H9 (cell line): ENCODE measurements around the gene WFDC1. TPM values are rescaled to one million over a fixed set of nuclear protein-coding genes. Genes with fewer than 3 reads are reported as not detected.

Experiments
- DNase-seq: peaks from one replicate; pipeline ENCODE4 v3.0.0-alpha.2; 2017
- H2AFZ ChIP-seq: one replicate; pipeline ENCODE4 v1.6.1; 2013; ENCODE audit warnings: mild to moderate bottlenecking, low read length, control low read depth, moderate library complexity
- H2AK5ac ChIP-seq: 2 replicates; pipeline ENCODE4 v1.6.1; 2013; ENCODE audit warnings: low read length, control low read depth, mixed read lengths; ENCODE audit not compliant: insufficient read length
- H2BK120ac ChIP-seq: one replicate; pipeline ENCODE4 v1.6.1; 2013; ENCODE audit warnings: low read depth, mild to moderate bottlenecking, low read length, control low read depth, inconsistent platforms; ENCODE audit not compliant: poor library complexity, severe bottlenecking
- H2BK12ac ChIP-seq: 2 replicates; pipeline ENCODE4 v1.6.1; 2013; ENCODE audit warnings: low read length, control low read depth, mixed read lengths, low read depth; ENCODE audit not compliant: insufficient read length
- H2BK15ac ChIP-seq: 2 replicates; pipeline ENCODE4 v1.6.1; 2013; ENCODE audit warnings: low read depth, low read length, control low read depth
- H2BK20ac ChIP-seq: one replicate; pipeline ENCODE4 v1.6.1; 2013; ENCODE audit warnings: low read depth, mild to moderate bottlenecking, low read length, control low read depth, inconsistent platforms; ENCODE audit not compliant: poor library complexity, severe bottlenecking
- H2BK5ac ChIP-seq: 2 replicates; pipeline ENCODE4 v1.6.1; 2013; ENCODE audit warnings: low read length, control low read depth, mixed read lengths; ENCODE audit not compliant: insufficient read length
- H3K14ac ChIP-seq: 2 replicates; pipeline ENCODE4 v1.6.1; 2013; ENCODE audit warnings: low read length, control low read depth; ENCODE audit not compliant: insufficient read depth
- H3K18ac ChIP-seq: 2 replicates; pipeline ENCODE4 v1.6.1; 2013; ENCODE audit warnings: low read depth, mild to moderate bottlenecking, mixed read lengths, low read length, control low read depth; ENCODE audit not compliant: insufficient read length
- H3K23ac ChIP-seq: 2 replicates; pipeline ENCODE4 v1.6.1; 2013; ENCODE audit warnings: low read length, control low read depth, mixed read lengths, low read depth; ENCODE audit not compliant: insufficient read length
- H3K23me2 ChIP-seq: 2 replicates; pipeline ENCODE4 v1.6.1; 2013; ENCODE audit warnings: low read depth, mild to moderate bottlenecking, mixed read lengths, low read length, control low read depth; ENCODE audit not compliant: insufficient read length, poor library complexity, severe bottlenecking
- H3K27ac ChIP-seq: 2 replicates; pipeline ENCODE4 v1.5.1; 2013; ENCODE audit warnings: low read length, control low read depth, mixed read lengths, low read depth; ENCODE audit not compliant: insufficient read length
- H3K27me3 ChIP-seq: 2 replicates; pipeline ENCODE4 v1.6.1; 2013; ENCODE audit warnings: low read length, control low read depth, inconsistent platforms; ENCODE audit not compliant: insufficient read depth
- H3K4ac ChIP-seq: 2 replicates; pipeline ENCODE4 v1.6.1; 2013; ENCODE audit warnings: low read depth, mild to moderate bottlenecking, control low read depth, inconsistent platforms, low read length, moderate library complexity
- H3K4me1 ChIP-seq: 2 replicates; pipeline ENCODE4 v1.6.1; 2013; ENCODE audit warnings: low read length, control low read depth, inconsistent platforms; ENCODE audit not compliant: insufficient read depth
- H3K4me2 ChIP-seq: 2 replicates; pipeline ENCODE4 v1.6.1; 2013; ENCODE audit warnings: low read length, control low read depth, mixed read lengths; ENCODE audit not compliant: insufficient read length, insufficient read depth
- H3K56ac ChIP-seq: 2 replicates; pipeline ENCODE4 v1.6.1; 2013; ENCODE audit warnings: low read depth, mild to moderate bottlenecking, mixed read lengths, low read length, control low read depth; ENCODE audit not compliant: insufficient read length
- H3K79me1 ChIP-seq: 2 replicates; pipeline ENCODE4 v1.6.1; 2013; ENCODE audit warnings: low read depth, mild to moderate bottlenecking, moderate library complexity, low read length, control low read depth, inconsistent platforms; ENCODE audit not compliant: insufficient read depth, poor library complexity, severe bottlenecking
- H3K79me2 ChIP-seq: 2 replicates; pipeline ENCODE4 v1.6.1; 2013; ENCODE audit warnings: low read length, control low read depth, inconsistent platforms; ENCODE audit not compliant: insufficient read depth
- H3K9ac ChIP-seq: 2 replicates; pipeline ENCODE4 v1.6.1; 2013; ENCODE audit warnings: low read length, control low read depth, mixed read lengths; ENCODE audit not compliant: insufficient read length; ENCODE audit errors: extremely low read depth
- H3K9me3 ChIP-seq: one replicate; pipeline ENCODE4 v1.6.1; 2013; ENCODE audit warnings: low read depth, low read length, inconsistent platforms; ENCODE audit not compliant: control insufficient read depth
- H3T11ph ChIP-seq: one replicate; pipeline ENCODE4 v1.6.1; 2013; ENCODE audit warnings: mild to moderate bottlenecking, low read length, control low read depth, inconsistent platforms
- H4K20me1 ChIP-seq: one replicate; pipeline ENCODE4 v1.6.1; 2013; ENCODE audit not compliant: control insufficient read depth, insufficient read length, insufficient read depth
- H4K5ac ChIP-seq: 2 replicates; pipeline ENCODE4 v1.6.1; 2013; ENCODE audit warnings: low read depth, mild to moderate bottlenecking, mixed read lengths, low read length, control low read depth; ENCODE audit not compliant: insufficient read length
- H4K8ac ChIP-seq: replicated peaks from 2 replicates; pipeline ENCODE4 v1.6.1; 2013; ENCODE audit warnings: low read length, control low read depth, mixed read lengths, low read depth; ENCODE audit not compliant: insufficient read length
- H4K91ac ChIP-seq: 2 replicates; pipeline ENCODE4 v1.6.1; 2013; ENCODE audit warnings: low read depth, mild to moderate bottlenecking, moderate library complexity, mixed read lengths, low read length, control low read depth; ENCODE audit not compliant: insufficient read length
- H3K27ac Mint-ChIP-seq, 3 experiments: 2 replicates in 2 of 3; 3 replicates in 1 of 3; pipeline ENCODE4 v1.8.0; 2020 to 2021; ENCODE audit warnings: mixed read lengths in 3 of 3, mild to moderate bottlenecking in 1 of 3, moderate library complexity in 1 of 3
- H3K27me3 Mint-ChIP-seq: 2 replicates; pipeline ENCODE4 v1.8.0; 2021; ENCODE audit warnings: low read depth, mild to moderate bottlenecking, moderate library complexity, mixed read lengths
- H3K36me3 Mint-ChIP-seq, 3 experiments: 2 replicates in 2 of 3; 3 replicates in 1 of 3; pipeline ENCODE4 v1.8.0; 2020 to 2021; ENCODE audit warnings: low read depth in 3 of 3, mixed read lengths in 3 of 3; ENCODE audit not compliant: insufficient read depth in 1 of 3
- H3K4me1 Mint-ChIP-seq, 2 experiments: 2 replicates each; pipeline ENCODE4 v1.8.0; 2020; ENCODE audit warnings: mixed read lengths in 2 of 2
- H3K4me3 Mint-ChIP-seq, 2 experiments: 2 replicates in 1 of 2; 3 replicates in 1 of 2; pipeline ENCODE4 v1.8.0; 2020 to 2021; ENCODE audit warnings: mild to moderate bottlenecking in 2 of 2, mixed read lengths in 2 of 2, moderate library complexity in 1 of 2
- H3K9me3 Mint-ChIP-seq, 2 experiments: 2 replicates in 1 of 2; 3 replicates in 1 of 2; pipeline ENCODE4 v1.8.0; 2020; ENCODE audit warnings: mild to moderate bottlenecking in 2 of 2, mixed read lengths in 2 of 2, moderate library complexity in 1 of 2
- WGBS: extraction: QIAGEN DNeasy Blood & Tissue Kit; methylation state at CpG from one replicate; pipeline ENCODE4 v1.1.7; 2013; ENCODE audit warnings: missing lambda C conversion rate, low lambda C conversion rate, mixed read lengths; ENCODE audit not compliant: insufficient read length; ENCODE audit errors: extremely low coverage; 5-methylcytosine and 5-hydroxymethylcytosine counted together
- total RNA-seq: library from RNA; stranded (reverse); gene quantifications from 2 replicates; pipeline ENCODE4 v1.2.1, GENCODE V29; 2021
- TF ChIP-seq, protein P1 (sequence below): fragments of 200-600 bp; sonication (generic); conservative IDR thresholded peaks from 3 replicates; pipeline ENCODE4 v1.8.0; 2021; ENCODE audit warnings: antibody characterized with exemption, mild to moderate bottlenecking

WFDC1 gene
- total RNA-seq, 1 experiment from 2014 or later, result 0.24 TPM

DNA sequence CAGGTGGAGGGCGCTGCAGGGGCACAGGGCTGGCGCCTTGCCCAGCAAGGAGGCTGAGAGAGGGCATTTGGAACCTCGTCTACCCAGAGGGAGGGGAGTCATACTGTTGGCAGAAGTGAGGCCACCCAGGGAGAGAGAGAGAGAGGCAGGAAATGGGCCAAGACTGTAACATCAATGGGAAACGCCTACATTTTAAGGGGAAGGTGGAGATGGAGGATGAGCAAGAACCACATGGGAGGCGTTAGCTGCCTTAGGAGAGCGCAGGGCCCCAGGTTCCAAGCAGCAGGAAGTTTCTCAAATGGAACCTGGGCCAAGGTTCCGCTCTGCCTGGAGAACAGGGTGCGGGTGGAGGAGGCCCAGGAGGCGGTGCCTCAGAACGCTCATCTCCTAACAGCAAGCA lies 2.7 kb upstream of the WFDC1 start:
- TF ChIP-seq, protein P1, sequence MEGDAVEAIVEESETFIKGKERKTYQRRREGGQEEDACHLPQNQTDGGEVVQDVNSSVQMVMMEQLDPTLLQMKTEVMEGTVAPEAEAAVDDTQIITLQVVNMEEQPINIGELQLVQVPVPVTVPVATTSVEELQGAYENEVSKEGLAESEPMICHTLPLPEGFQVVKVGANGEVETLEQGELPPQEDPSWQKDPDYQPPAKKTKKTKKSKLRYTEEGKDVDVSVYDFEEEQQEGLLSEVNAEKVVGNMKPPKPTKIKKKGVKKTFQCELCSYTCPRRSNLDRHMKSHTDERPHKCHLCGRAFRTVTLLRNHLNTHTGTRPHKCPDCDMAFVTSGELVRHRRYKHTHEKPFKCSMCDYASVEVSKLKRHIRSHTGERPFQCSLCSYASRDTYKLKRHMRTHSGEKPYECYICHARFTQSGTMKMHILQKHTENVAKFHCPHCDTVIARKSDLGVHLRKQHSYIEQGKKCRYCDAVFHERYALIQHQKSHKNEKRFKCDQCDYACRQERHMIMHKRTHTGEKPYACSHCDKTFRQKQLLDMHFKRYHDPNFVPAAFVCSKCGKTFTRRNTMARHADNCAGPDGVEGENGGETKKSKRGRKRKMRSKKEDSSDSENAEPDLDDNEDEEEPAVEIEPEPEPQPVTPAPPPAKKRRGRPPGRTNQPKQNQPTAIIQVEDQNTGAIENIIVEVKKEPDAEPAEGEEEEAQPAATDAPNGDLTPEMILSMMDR, result no peak
- H3K9me3 ChIP-seq, result no peaks in the 10 kb centered on the region
- H3K36me3 Mint-ChIP-seq, result peaks cover 0 to 2% (median 0%) of the 10 kb centered on the region in 3 experiments; a peak in 1 of 7 replicates
- H3T11ph ChIP-seq, result no peak overlapping the region
- no peak overlapping the region for H3K27ac ChIP-seq
- no peak overlapping the region for H3K4ac ChIP-seq
- peaks cover 37 to 42% of the 10 kb centered on the region in 2 experiments for H3K4me1 Mint-ChIP-seq
- peaks cover 2% of the 10 kb centered on the region for H3K23me2 ChIP-seq
- no peaks in the 10 kb centered on the region for H3K27me3 ChIP-seq
- no peak overlapping the region; a peak in 1 of 7 replicates for H3K27ac Mint-ChIP-seq
- no peak overlapping the region for H4K5ac ChIP-seq
- H2BK120ac ChIP-seq, result no peak overlapping the region
- no peaks in the 10 kb centered on the region for H3K79me2 ChIP-seq
- no peak overlapping the region for H2AFZ ChIP-seq
- H3K14ac ChIP-seq, result no peak overlapping the region
- no peak overlapping the region for H2BK5ac ChIP-seq
- H3K23ac ChIP-seq, result no peak overlapping the region
- peaks cover 5% of the 10 kb centered on the region; the same call in 1 of the 2 replicates for H3K4me1 ChIP-seq
- no peaks in the 10 kb centered on the region for H4K20me1 ChIP-seq
- H2AK5ac ChIP-seq, result no peak overlapping the region
- H3K9me3 Mint-ChIP-seq, result peaks cover 0 to 4% of the 10 kb centered on the region in 2 experiments; a peak in 3 of 5 replicates
- H4K8ac ChIP-seq, result no peak overlapping the region
- no peak for DNase-seq
- no peak overlapping the region for H2BK15ac ChIP-seq
- no peak overlapping the region for H4K91ac ChIP-seq
- H3K18ac ChIP-seq, result no peak overlapping the region
- no peak overlapping the region for H2BK20ac ChIP-seq
- no peak overlapping the region for H3K4me3 Mint-ChIP-seq
- H2BK12ac ChIP-seq, result no peak overlapping the region
- no peak overlapping the region for H3K9ac ChIP-seq
- H3K79me1 ChIP-seq, result no peaks in the 10 kb centered on the region
- H3K56ac ChIP-seq, result no peak overlapping the region
- H3K4me2 ChIP-seq, result no peak overlapping the region
- H3K27me3 Mint-ChIP-seq, result peaks cover 42% of the 10 kb centered on the region
- WGBS, result no CpG with 5 or more reads among the region's 10 CpGs
